Glomerular endothelial cell (primary cell): Measurements from ENCODE around the gene C1orf21. TPM values are rescaled to one million over a fixed set of nuclear protein-coding genes. Genes with fewer than 3 reads are reported as not detected.

Experiments used
- DNase-seq: peaks from one replicate; pipeline ENCODE4 v3.0.0-alpha.2; 2011; ENCODE audit warnings: low read depth, low spot score; ENCODE audit errors: extremely low read depth
- total RNA-seq: library from RNA; depleted of rRNA; stranded (reverse); fragments of >200 nt; gene quantifications from 2 replicates; pipeline ENCODE4 v1.2.3, GENCODE V29; 2015

The C1orf21 gene
- total RNA-seq, 1 donor from 2014 or later = 28.1 TPM

DNA sequence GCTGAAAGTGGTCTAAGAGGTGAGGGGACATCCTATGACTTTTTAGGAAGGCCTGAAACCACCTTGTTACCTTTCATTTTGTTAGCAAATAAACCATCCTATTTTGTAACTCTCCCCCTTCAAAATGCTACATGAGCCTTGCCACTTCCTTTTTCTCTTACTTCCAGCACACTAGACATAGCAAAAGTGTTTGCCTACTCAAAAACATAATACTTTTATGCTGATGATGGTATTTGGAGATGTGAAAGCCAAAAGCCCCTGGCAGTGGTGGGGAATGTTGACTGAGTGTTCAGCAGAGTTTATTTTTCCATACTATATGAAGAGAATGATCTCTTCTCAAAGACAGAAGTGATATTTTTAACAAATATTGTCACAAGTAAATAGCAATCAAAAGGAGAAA is 233.6 kb downstream of the C1orf21 start:
- DNase-seq = no peak

DNA sequence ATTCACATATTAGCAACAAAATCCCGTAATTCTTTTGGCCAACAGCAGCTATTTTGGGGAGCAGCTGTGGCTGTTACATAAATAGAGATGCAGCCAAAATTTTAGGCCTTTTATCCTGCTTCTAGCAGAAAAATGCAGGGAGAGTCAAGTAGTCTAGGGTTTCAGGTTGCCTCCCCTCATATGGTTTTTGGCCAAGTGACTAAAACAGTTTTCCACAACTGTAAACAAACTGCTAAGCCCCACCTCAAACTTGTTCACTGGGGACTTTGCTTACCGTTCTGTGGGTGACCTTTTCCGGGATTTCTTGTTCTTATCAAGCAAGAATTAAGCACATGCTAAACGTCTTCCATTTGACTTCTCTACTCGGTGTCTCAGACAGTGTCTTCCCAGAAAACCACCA is 234.4 kb downstream of the C1orf21 start:
- DNase-seq = no peak

DNA sequence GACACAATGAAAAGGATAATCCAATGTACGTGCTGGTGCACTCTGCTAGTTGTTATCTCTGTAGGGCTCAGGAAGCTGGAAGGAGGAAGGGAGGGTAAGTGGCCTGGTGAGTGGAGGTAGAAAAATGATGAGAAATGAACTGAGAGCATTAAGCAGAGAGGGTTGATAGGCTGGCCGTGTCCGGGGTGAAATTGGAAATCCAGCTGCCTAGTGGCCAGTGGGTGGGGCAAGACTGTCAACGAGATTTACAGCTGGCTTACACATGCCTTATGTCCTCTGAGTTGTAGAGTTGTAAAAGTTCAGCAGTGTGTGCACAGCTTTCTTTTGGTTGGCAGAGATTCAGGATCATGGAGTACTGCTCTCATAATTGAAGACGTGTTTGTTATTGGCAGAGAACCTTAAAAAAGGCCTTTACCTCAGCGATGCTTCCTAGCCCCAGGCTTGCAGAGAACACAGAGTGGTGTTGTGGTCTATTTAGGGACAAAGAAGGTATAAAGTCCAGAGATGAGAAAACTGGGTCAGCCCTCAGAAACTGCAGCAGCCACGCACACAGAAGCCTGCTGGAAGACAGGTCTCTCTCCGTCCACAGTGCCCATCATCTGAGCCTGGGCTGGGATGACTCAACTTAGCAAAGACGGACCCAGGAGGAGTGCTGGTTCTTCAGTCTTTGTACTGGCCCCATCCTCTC is 235.5 kb downstream of the C1orf21 start:
- DNase-seq = no peak

DNA sequence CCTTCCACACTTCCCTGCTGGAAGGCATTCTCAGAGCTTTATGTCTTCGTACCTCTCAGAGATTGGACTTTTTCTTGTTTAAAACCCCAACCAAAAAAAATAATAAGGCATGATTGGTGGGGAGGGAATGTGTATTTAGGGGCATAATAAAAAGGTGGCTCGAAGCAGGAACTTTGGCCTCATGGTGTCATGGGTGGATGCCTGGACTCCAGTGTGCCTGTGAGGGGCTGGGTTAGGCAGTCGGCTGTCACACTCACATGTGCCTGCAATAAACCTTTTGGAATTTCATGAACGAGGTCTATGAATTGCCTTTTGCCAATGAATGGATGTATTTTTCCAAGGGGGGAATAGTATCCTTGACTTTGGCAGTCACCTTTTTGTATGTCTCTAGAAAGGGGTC is 236.6 kb downstream of the C1orf21 start:
- no peak for DNase-seq

DNA sequence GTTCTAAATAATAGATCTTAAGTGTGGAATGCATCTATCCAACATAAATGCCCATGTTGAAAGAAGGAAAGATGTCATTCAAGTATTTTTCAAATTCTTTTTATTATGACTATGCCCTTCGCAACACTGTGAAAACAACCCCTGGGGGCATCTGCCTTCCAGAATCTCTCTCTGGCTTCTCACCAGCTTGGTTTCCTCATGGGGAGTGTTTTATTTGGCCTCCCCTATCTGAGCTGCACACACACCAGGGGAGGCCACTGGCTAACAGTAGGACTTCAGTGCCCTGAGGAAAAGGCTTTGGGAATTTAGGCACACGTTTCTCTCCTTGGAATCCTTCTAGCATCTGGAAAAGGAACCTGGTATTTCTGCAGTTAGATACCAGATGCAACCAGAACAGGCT is 237.2 kb downstream of the C1orf21 start:
- no peak for DNase-seq

DNA sequence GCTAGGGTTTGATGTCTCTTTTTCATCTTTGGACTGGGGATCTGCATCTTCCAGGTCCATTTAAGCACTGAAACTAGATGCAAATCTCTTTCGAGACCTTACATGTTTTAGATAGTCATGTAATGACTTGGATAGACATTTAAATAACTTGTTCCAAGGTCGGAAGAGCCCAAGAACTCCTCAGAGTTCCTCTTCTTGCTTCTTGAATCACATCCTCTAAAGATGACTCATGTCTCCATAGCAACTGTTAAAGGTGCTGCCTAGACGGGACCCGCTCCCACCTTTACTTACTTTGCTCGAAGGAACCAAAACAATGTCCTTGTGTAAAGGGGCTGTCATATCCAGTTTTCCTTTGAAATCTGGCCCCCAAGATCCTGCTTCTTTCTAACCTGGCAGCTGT is 237.8 kb downstream of the C1orf21 start:
- DNase-seq = no peak

DNA sequence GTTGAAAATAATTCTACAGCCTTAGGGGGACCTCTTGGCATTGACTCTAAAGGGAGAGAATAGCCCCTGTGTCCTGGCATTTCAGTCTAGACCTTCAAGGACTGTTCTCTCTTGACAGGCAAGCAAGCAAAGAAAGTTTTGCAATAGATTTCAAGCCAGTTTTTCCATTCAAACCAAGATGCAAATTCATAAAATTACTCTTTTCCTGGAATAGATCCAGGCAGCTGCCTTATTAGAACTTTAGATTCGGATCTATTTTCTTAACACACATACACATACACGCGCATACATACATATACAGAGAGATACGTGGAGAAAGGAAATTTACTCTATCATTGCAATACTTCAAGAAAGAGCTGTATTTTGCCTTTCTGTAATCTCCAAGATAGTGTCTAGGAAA is 238.4 kb downstream of the C1orf21 start:
- DNase-seq = no peak

DNA sequence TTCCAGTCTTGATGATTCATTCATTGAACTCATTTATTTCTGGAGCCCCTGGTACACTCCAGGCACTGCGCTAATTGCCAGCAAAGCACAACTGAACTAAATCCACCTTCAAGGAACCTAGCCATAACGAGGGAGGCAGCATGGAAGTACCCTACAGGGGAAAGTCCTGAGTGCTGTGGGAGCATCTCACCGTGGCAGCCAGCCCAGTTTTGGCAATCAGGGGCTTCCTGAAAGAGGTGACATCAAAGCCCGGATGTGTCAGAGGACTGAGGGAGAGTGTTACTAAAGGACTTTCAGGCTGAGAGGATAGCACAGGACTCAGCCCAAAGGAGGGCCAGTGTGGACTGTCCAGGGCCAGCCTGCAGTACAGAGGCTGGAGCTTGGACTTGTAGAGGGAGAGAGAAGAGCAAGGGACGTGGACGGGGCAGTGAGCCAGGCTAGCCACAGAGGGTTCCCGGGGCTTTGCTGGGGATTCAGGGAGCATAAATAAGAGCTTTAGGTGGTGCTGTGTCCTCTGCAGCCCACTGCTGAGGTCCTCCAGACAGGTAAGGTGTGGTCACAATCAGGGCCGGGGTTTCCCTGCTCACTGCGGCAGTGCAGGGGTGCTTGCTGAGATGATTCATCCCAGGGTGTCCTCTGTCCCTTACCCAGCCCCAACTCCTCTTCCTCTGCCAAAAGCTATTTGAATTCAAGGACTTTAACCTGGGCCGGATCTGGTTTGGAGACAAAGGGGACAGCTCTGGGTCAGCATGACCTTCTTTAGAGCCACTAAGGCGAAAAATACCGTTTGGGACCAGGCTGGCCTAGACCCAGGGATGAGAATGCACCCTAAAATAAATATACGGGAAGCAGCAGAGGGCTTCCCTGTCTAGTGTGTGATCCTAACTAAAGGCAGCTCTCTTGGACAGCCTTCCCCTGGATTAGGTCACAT is 239.5 kb downstream of the C1orf21 start:
- DNase-seq = no peak

DNA sequence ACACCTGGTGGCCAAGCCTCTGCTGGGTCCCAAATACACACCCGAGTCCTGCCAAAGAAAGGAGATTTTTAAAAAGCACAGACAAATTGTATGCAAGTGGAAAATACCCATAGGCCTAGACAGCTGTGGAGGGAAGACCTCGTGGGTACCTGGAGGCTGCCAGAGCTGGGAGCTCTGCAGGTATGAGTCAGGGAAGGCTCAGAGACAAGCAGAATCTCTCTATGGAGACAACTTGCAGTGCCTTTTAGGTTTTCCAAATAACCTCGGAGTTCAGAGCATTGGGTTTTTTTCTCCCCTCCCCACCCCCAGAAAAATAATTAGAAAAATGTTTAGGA is 240.1 kb downstream of the C1orf21 start:
- DNase-seq = no peak

DNA sequence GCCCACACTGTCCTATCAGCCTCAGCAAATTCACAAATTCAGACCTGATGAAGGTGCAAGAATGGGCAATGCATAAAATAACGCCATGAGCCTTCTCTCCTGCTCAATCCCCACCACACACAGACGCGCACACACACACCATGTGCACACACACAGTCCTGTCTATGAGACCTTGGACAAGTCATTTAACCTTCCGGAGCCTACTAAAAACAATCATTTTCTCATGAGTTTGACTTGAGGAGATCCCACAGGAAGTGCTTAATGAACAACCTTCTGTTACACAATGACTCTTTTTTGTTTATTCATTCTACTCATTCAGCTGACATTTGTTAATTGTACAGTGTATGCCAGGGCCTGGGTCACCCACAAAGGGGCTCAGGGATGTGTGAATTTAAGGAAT is 242.4 kb downstream of the C1orf21 start:
- DNase-seq = no peak

DNA sequence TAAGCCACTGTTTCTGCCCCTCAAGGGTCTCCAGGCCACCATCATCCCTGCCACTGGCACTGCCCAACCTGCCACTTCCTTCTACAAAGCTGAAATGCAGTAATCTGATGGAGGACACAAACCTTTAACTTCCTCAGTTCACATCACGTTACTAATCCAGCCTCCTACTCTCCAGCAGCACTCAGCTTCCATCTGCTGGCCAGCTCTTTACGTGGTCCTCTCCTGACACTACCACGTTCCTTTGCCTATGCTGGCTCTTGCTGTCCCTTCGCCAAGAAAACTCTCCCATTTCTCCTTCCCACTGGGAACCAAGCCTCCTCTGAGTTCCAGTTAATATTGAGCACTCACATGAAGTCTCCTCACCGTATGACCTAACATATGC is 243.8 kb downstream of the C1orf21 start:
- DNase-seq = no peak

DNA sequence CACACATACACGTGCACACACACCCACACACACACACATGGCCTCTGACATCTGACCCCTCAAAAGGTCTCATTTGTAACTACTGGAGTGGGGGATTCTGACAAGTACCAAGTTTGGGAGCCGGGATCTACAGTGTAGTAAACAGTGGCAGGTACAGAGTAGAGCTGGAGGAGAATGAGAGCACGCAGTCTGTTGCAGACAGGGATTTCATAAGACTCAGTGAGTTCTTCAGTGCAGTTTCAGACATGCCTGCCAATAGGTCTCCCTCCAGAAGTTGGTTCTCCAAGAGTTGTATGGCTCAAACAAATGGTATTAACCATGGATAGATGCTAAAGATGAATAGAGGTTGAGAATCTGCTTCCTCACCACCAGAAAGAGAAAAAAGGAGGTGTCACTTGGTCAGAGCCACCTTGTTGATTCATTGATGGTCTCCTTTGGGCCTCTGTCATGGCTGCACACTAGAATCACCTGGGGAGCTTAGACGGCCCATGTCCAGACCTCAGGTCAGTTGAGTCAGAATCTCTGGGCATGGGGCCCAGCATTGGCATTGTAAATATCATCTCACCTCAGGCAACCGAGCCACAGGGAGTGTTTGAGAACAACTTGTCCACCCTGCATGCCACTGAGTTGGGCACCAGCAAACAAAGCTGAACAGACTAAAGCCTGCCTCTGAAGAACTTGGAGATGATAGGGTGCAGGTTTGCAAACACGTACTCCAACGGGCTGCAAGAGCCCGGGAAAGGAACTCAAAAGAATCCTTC is 245.8 kb downstream of the C1orf21 start:
- DNase-seq = no peak

DNA sequence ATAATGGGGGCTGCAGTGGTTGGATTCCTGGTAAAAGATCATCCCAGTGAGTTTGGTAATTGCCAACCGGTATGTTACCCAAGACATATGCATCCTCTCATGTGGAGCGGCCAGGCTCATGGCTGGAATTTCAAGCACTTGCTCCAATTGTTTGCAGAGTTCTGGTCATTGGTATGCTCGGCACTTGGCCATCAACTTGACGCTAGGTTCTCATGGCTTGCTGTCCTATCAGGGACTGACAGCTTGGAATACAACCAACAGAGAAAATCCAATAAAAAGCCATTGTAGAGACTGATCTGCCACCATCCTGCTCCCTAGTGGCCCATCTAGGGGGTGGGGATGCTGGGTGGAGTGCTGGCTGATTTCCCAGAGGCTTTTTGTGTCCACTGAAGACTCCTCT is 247.0 kb downstream of the C1orf21 start:
- no peak for DNase-seq

DNA sequence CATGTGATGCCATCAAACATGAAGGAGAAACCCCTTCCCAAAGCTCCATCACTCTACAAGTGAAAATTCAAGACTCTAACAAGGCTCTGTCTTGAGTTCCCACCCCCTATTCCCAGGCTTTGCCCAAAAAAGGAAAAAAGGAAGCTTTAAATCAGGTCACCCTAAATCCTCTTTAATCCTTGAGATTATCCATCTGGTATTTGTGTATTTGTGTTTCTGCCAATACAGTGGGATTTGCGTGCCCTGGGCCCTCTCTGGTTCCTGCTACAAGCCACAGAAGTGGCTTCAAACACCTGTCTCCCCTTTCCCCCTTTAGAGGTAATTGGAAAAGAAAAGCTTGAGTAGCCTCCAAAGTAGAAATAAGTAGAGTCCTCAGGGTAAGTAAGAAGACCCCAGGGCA is 247.5 kb downstream of the C1orf21 start:
- no peak for DNase-seq

DNA sequence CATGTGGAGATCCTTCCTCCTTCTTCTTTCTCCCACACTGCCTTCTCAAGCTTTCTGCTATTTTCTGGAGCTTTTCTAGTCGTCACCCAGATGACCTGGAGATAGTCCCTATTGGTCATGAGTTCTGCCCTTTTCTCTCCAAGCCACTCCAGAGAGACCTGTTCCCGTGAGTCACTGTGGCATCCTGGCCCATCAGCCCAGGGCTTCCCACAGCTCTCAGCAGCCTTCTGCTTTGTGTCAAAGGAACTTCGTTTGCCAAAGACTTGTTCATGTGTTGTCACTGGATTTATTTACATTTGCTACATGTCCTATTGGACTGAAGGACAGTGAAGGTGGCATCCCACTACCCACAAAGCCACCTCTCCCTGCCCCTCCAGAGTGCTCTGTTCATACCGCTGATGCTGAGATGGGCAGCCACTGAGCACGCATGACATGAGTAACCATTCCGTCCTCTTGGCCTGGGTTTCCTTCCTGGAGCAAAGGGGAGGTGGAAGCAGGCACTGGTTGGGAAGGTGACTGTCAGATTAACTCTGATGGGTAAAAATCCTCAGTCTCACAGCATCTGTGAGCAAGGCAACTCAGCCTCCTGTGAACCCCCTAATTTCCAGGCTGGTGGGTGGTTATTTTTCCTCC is 248.6 kb downstream of the C1orf21 start:
- DNase-seq = no peak

DNA sequence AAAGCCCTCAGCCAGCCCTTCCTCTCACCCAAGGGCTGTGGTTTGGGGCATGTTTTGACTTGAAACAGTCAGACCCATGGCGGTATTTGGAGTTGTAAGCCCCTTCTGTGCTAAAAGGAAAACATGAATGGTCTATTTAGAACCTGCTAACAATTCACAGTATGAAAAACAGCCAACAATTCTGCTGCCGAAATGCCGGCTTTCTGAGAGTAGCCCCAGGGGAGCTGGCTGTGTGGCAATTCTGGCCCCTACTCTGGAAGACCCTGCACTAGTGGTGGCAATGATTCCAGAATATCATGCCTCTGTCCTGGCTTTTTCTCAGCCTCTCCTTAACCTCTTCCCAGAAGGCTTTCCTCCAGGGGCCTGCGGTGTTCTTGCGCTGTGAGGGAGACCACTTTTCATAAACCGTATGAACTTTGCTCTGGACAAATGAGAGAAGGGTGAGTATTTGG is 249.2 kb downstream of the C1orf21 start:
- DNase-seq = no peak

DNA sequence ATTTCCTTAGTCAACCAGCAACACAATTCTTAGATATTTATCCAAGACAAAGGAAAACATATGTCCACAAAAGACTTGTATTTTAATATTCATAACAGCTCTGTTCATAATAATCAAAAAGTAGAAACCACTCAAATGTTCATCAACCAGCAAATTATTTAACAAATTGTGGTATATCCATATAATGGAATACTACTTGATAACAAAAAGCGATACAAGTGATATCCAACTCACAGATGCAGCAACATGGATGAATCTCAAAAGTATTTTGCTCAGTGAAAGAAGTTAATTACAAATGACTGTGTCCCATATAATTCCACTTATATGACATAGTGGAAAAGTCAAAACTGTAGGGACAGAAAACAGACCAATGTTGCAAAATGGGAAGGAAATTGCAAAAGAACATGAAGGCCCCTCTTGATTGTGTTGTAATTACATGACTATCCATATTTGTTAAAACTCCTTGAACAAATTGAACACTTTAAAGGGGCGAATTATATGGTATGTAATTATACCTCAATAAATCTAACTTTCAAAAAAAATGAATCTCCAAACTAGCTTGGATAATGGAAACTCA is 250.9 kb downstream of the C1orf21 start:
- no peak for DNase-seq

DNA sequence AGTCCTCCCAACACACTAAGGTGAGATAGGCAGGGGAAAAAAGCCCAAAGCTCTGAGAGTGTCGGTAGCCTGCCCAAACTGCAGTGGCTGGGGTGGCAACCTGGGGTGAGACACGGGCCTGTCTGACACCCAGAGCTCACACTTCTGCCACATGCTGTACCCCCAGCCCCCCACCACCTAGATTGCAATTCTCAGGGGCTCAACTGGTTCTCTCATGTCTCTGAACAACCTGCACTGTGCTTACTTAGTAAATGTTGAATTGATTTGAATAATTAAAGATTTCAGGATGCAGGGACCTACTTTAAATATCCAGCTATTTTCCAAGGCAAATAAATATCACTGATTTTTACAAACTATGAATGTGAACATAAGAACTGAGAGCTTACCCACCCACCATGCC is 252.4 kb downstream of the C1orf21 start:
- no peak for DNase-seq

DNA sequence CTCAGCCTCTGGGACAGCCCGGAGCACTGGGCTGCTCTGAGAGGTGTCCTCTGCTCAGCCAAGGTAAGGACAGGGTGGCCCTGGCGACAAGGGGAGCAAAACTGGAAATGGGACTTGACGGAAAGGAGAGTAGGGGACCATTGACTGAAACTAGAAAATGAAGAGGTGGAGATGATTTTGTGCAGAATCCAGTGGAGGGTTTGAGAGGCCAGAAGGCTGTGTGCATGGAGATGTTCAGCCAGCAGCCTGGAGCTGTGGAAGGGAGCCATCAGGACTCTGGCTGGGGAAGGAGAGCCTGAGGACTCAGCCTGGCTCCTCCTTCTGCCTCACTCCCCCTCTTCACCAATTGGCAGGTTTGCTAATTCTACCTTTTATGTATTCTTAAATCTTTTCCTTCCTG is 253.7 kb downstream of the C1orf21 start:
- DNase-seq = no peak

DNA sequence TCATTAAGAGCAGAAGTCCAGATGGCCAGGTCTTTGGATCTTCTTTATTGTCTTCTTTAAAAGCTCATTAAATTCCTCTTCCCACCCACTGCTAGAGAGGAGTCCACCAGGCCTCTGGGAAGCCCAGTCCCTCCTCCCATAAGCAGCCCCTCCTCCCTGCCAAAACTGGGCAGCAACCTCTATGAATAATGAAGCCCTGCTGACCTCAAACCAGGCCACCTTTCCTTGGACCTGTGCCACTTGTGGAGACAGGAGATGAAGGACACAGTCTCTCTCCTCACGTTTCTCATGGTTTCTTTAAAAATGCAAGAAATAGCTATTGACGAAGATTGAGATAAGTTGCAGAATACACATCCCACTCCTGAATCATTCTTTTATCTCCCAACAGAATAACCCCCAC is 255.1 kb downstream of the C1orf21 start:
- DNase-seq = no peak

DNA sequence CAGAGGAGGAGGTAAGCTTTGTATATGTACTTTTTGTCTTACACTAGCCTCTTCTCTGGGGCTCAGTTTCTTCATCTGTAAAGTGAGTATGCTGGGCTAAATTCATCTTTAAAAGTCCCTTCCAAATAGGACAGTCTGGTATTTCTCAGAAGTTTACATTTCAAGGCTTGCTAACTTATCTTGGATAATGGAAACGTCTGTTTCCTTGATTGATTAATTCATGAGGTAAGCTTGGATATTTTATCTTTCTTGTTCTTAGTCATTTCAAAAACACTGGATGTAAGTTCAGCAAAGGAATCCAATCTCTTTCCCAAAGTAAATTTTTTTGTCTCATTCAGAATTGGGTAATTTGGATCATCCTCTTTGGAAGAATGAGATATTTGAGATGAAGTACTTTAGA is 256.8 kb downstream of the C1orf21 start:
- DNase-seq = no peak
